K562 (cell line): ENCODE measurements around the gene CREB3L1. TPM values are rescaled to one million over a fixed set of nuclear protein-coding genes. Genes with fewer than 3 reads are reported as not detected.
A peak's percentile ranks its signal among the peaks of the same experiment; 100 is the strongest.

Experiments used
- ATAC-seq: fragments of 200-7000 bp; cut with Tn5 transposase; 3 replicates; pipeline ENCODE4 v1.9.1; 2020; ENCODE audit warnings: moderate library complexity
- BruUV-seq: library from RNA; stranded (reverse); fragments of 400-500 nt; replicated peaks from 2 replicates; lab custom pipeline; 2021; lab: Mats Ljungman, UMichigan
- CTCF ChIA-PET: fragments of 300-600 bp; formaldehyde crosslinking; extraction: SDS; loops from one replicate; lab custom pipeline; 2021; ENCODE audit warnings: low intra/inter-chr PET ratio; lab: Yijun Ruan, JAX
- POLR2A ChIA-PET: fragments of 300-600, 350-650 bp; sonication (Branson Sonifier 250); formaldehyde crosslinking; extraction: SDS; loops from one replicate; lab custom pipeline; 2021; ENCODE audit warnings: antibody characterized with exemption, inconsistent platforms; lab: Yijun Ruan, JAX
- DNase-seq, 4 experiments: peaks; one replicate each; pipeline versions ENCODE4 v3.0.0 to v3.0.0-alpha.2; 2011 to 2018; ENCODE audit warnings: low spot score in 3 of 4, mixed read lengths in 3 of 4; ENCODE audit errors: extremely low read depth in 1 of 4
- FAIRE-seq: peaks from 2 replicates; lab custom pipeline; 2011; peaks lifted over from hg19 to GRCh38; lab: Jason Lieb, UNC
- H2AFZ ChIP-seq: 2 replicates; pipeline ENCODE4 v1.6.0; 2011; ENCODE audit warnings: low read depth, low read length, control low read depth, inconsistent platforms
- H3K27ac ChIP-seq: fragments of 200-600 bp; 3 replicates; pipeline ENCODE4 v1.8.0; 2011; ENCODE audit warnings: low read depth, mild to moderate bottlenecking, control low read depth, inconsistent platforms, low read length, moderate library complexity, mixed read lengths; ENCODE audit errors: extremely low read depth
- H3K27me3 ChIP-seq, 2 experiments: fragments of 300-600 bp in 1 of 2; 2 replicates in 1 of 2; 3 replicates in 1 of 2; pipeline versions ENCODE4 v1.6.0 to v1.8.0; 2011; ENCODE audit warnings: inconsistent platforms in 2 of 2, low read length in 2 of 2, mild to moderate bottlenecking in 1 of 2, mixed read lengths in 1 of 2, moderate library complexity in 1 of 2; ENCODE audit not compliant: control insufficient read depth in 2 of 2, insufficient read depth in 2 of 2
- H3K36me3 ChIP-seq: fragments of 300-600 bp; 3 replicates; pipeline ENCODE4 v1.8.0; 2011; ENCODE audit warnings: mild to moderate bottlenecking, low read length, inconsistent platforms; ENCODE audit not compliant: control insufficient read depth, insufficient read depth
- H3K4me1 ChIP-seq, 2 experiments: fragments of 200-600 bp in 1 of 2; replicated peaks in 1 of 2; 2 replicates in 1 of 2; 3 replicates in 1 of 2; pipeline versions ENCODE4 v1.5.1 to v1.8.0; 2011; ENCODE audit warnings: inconsistent platforms in 2 of 2, low read length in 2 of 2, mild to moderate bottlenecking in 1 of 2, mixed read lengths in 1 of 2, moderate library complexity in 1 of 2; ENCODE audit not compliant: control insufficient read depth in 2 of 2, insufficient read depth in 2 of 2
- H3K4me2 ChIP-seq: 2 replicates; pipeline ENCODE4 v1.6.1; 2011; ENCODE audit warnings: low read length, control low read depth, inconsistent platforms, mixed read lengths; ENCODE audit not compliant: insufficient read depth
- H3K4me3 ChIP-seq: fragments of 200-600 bp; sonication (generic), shearing (Covaris generic); 2 replicates; pipeline ENCODE4 v1.5.1; 2016; ENCODE audit warnings: control low read depth, inconsistent platforms
- H3K79me2 ChIP-seq: fragments of 200-600 bp; 3 replicates; pipeline ENCODE4 v1.8.0; 2011; ENCODE audit warnings: low read length, inconsistent platforms; ENCODE audit not compliant: control insufficient read depth, insufficient read depth
- H3K9ac ChIP-seq, 2 experiments: 2 replicates each; pipeline versions ENCODE4 v1.6.0 to v1.6.1; 2011; ENCODE audit warnings: low read depth in 2 of 2, low read length in 2 of 2, control low read depth in 1 of 2, inconsistent platforms in 1 of 2, mild to moderate bottlenecking in 1 of 2, mixed read lengths in 1 of 2; ENCODE audit not compliant: insufficient read depth in 1 of 2
- H3K9me1 ChIP-seq: one replicate; pipeline ENCODE4 v1.6.0; 2011; ENCODE audit warnings: inconsistent platforms, mild to moderate bottlenecking, low read length, moderate library complexity; ENCODE audit not compliant: control insufficient read depth, insufficient read depth
- H3K9me3 ChIP-seq: replicated peaks from 2 replicates; pipeline ENCODE4 v1.5.1; 2011; ENCODE audit warnings: low read depth, low read length, inconsistent platforms; ENCODE audit not compliant: control insufficient read depth, insufficient read depth
- H4K20me1 ChIP-seq: replicated peaks from 2 replicates; pipeline ENCODE4 v1.6.1; 2011; ENCODE audit warnings: low read length, inconsistent platforms, mixed read lengths; ENCODE audit not compliant: control insufficient read depth, insufficient read depth
- GABPB1 ChIP-seq: sonication (generic); formaldehyde crosslinking; IDR thresholded peaks from 2 replicates; pipeline ENCODE4 v1.8.0; 2022; ENCODE audit warnings: mild to moderate bottlenecking, missing genetic modification reagents
- WGBS: fragments of 100-300 bp; shearing (Covaris generic); methylation state at CpG from one replicate; pipeline ENCODE4 v1.1.6; 2016; ENCODE audit warnings: low coverage, mixed read lengths; ENCODE audit not compliant: insufficient coverage; ENCODE audit errors: missing lambda C conversion rate; 5-methylcytosine and 5-hydroxymethylcytosine counted together
- in situ Hi-C: fragments of 300-500 bp; cut with MboI; formaldehyde crosslinking; loops from 4 replicates; pipeline ENCODE4 v1.15.0; 2018; ENCODE audit warnings: inconsistent platforms, mixed read lengths
- intact Hi-C: fragments of 100-400 bp; cut with micrococcal nuclease; formaldehyde crosslinking; loops from 2 replicates; pipeline ENCODE4 v1.14.2; 2022
- polyA plus RNA-seq, 8 experiments: library from polyadenylated mRNA; depleted of rRNA in 4 of 8; stranded (reverse) in 5 of 8; unstranded in 3 of 8; fragments of >200 nt; fragmentation: Nextera tagmentation in 2 of 8; fragmentation: Illumina TruSeq in 1 of 8; extraction: Ambion mirVana in 2 of 8; extraction: Trizol in 1 of 8; gene quantifications; 2 replicates each; pipeline versions ENCODE4 v1.2.1 to v1.2.3, GENCODE V29; 2011 to 2014; ENCODE audit warnings: inconsistent platforms in 1 of 8, missing spikeins in 1 of 8
- total RNA-seq, 7 experiments: library from RNA; depleted of rRNA in 6 of 7; stranded (reverse); fragments of >200 nt in 6 of 7; fragmentation: Illumina TruSeq in 2 of 7; extraction: Trizol in 2 of 7; gene quantifications; 2 replicates each; pipeline versions ENCODE4 v1.2.1 to v1.2.3, GENCODE V29; 2011 to 2021; ENCODE audit warnings: low replicate concordance in 1 of 7
- TF ChIP-seq, protein P1 (sequence below): fragments of 450-650 bp; IDR thresholded peaks from 2 replicates; pipeline ENCODE4 v1.6.1; 2017; ENCODE audit warnings: antibody characterized with exemption, mild to moderate bottlenecking

The CREB3L1 gene
- total and polyA plus RNA-seq, 9 of the 15 experiments (the other 6 are each of a cell fraction or from before 2014, with no cell fraction given) = 1.2 to 27.6 (median 3.7) TPM

DNA sequence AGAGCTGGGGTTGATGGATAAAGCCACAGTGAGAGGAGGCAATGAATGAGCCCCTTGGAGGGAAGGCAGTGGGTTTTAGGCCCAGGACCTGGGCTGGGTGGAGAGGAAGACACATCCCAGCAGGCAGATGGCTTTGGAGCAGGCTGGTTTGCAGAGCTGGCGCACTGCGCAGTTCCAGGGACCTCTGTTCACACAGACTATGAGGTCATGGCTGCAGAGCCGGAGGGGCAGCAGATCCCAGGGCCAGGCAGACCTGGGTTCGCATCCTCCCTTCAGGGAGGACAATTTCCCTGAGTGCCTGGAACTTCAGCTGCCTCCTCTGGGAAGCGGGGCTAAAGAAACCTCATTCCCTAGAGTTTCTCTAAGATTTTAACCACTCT is 41.6 kb downstream of the CREB3L1 start:
- intact Hi-C loops = loop anchor here (5.0 kb wide), 1 partner anchor 48 kb away; no protein-coding TSS in a partner anchor
- Histone ChIP-seq H3K79me2 (no peaks in the 10 kb centered on the region), H3K4me3 (no peak overlapping the region), H3K27me3 (no peaks in the 10 kb centered on the region), H3K9ac (peak overlapping the region; percentile 36 to 53; a peak in 3 of 4 replicates), H3K4me1 (peaks cover 20 to 46% of the 10 kb centered on the region in 2 experiments), H4K20me1 (no peaks in the 10 kb centered on the region), H3K36me3 (peaks cover 48% of the 10 kb centered on the region; the same call in 2 of the 3 replicates), H3K9me3 (no peaks in the 10 kb centered on the region), H2AFZ (peak overlapping the region; percentile 85), H3K27ac (peak overlapping the region; percentile 70), H3K9me1 (no peaks in the 10 kb centered on the region), H3K4me2 (peak overlapping the region; percentile 23; the same call in 1 of the 2 replicates)
- ChIA-PET CTCF (no interaction called here), POLR2A (interaction anchor here (0.7 to 0.9 kb wide), 3 partner anchors 12 to 76 kb away, joined by 3 to 4 read pairs (median 3); no protein-coding TSS in a partner anchor)
- 77% methylated on average over 3 of the region's 5 CpGs for WGBS
- 0 out of 2 replicates have a peak, but pooled peaks have one; percentile 7 for TF ChIP-seq GABPB1 (CRISPR knock-in tag)
- TF ChIP-seq, protein P1, sequence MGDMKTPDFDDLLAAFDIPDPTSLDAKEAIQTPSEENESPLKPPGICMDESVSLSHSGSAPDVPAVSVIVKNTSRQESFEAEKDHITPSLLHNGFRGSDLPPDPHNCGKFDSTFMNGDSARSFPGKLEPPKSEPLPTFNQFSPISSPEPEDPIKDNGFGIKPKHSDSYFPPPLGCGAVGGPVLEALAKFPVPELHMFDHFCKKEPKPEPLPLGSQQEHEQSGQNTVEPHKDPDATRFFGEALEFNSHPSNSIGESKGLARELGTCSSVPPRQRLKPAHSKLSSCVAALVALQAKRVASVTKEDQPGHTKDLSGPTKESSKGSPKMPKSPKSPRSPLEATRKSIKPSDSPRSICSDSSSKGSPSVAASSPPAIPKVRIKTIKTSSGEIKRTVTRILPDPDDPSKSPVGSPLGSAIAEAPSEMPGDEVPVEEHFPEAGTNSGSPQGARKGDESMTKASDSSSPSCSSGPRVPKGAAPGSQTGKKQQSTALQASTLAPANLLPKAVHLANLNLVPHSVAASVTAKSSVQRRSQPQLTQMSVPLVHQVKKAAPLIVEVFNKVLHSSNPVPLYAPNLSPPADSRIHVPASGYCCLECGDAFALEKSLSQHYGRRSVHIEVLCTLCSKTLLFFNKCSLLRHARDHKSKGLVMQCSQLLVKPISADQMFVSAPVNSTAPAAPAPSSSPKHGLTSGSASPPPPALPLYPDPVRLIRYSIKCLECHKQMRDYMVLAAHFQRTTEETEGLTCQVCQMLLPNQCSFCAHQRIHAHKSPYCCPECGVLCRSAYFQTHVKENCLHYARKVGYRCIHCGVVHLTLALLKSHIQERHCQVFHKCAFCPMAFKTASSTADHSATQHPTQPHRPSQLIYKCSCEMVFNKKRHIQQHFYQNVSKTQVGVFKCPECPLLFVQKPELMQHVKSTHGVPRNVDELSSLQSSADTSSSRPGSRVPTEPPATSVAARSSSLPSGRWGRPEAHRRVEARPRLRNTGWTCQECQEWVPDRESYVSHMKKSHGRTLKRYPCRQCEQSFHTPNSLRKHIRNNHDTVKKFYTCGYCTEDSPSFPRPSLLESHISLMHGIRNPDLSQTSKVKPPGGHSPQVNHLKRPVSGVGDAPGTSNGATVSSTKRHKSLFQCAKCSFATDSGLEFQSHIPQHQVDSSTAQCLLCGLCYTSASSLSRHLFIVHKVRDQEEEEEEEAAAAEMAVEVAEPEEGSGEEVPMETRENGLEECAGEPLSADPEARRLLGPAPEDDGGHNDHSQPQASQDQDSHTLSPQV = no peak
- DNase-seq (no peak), ATAC-seq (no peak; the same call in 2 of the 3 replicates), FAIRE-seq (peak; percentile 40)
- in situ Hi-C loops = loop anchor here (10.0 kb wide), 1 partner anchor 74 kb away; no protein-coding TSS in a partner anchor
- no TSS peak for BruUV-seq
